Astrocyte of the cerebellum (primary cell): ENCODE data around the gene EBPL.

Source experiments
- DNase-seq: peaks from one replicate; pipeline ENCODE4 v3.0.0-alpha.2; 2011; ENCODE audit warnings: low read depth
- H3K4me3 ChIP-seq: 2 replicates; pipeline ENCODE4 v1.5.1; 2011; ENCODE audit warnings: mild to moderate bottlenecking, low read depth, low read length, moderate library complexity
- CTCF ChIP-seq: IDR thresholded peaks from 2 replicates; pipeline ENCODE4 v1.5.1; 2012; ENCODE audit warnings: low read length, low read depth, moderate library complexity, mild to moderate bottlenecking; ENCODE audit errors: missing control alignments
- in situ Hi-C: cut with HindIII; loops from 2 replicates; pipeline ENCODE4 v1.10.0; 2017; ENCODE audit warnings: low sequenced_read_pairs

EBPL gene

GRCh38 chr13:49629196-49629938, 61.9 kb downstream of the EBPL start:
- TF ChIP-seq CTCF, result no peak
- H3K4me3 ChIP-seq, result no peak overlapping the region
- DNase-seq, result no peak
- in situ Hi-C loops, result no loop called here

GRCh38 chr13:49627831-49628652, 63.2 kb downstream of the EBPL start, which contains the start of gene ARL11:
Gene ARL11, plus strand, starts transcription at chr13:49628507. Its CDS starts 1,941 bp downstream, at chr13:49630448.
- no peak within 1 kb of the TSS for H3K4me3 ChIP-seq
- no peak for TF ChIP-seq CTCF
- DNase-seq, result no peak
- in situ Hi-C loops, result no loop called here

GRCh38 chr13:49625392-49626079, 65.8 kb downstream of the EBPL start:
- DNase-seq, result no peak
- no peak overlapping the region for H3K4me3 ChIP-seq

GRCh38 chr13:49624229-49624628, 67.1 kb downstream of the EBPL start:
- no peak overlapping the region for H3K4me3 ChIP-seq
- no peak for DNase-seq
- no peak for TF ChIP-seq CTCF
- in situ Hi-C loops, result no loop called here

More at GRCh38 chr13:49625392-49626079, 65.8 kb downstream of the EBPL start:
- no peak for TF ChIP-seq CTCF
- in situ Hi-C loops, result no loop called here

GRCh38 chr13:49622174-49622946, 68.9 kb downstream of the EBPL start:
- in situ Hi-C loops, result no loop called here
- no peak for DNase-seq
- no peak for TF ChIP-seq CTCF
- no peak overlapping the region for H3K4me3 ChIP-seq
